GM12891 (cell line): ENCODE data around the gene ELMOD3.
A peak's percentile ranks its signal among the peaks of the same experiment; 100 is the strongest.

Experiments used
- POLR2A ChIP-seq: IDR thresholded peaks from 2 replicates; pipeline ENCODE4 v1.6.1; 2011; ENCODE audit warnings: low read depth, low read length, control low read depth
- POLR2AphosphoS5 ChIP-seq: IDR thresholded peaks from 2 replicates; pipeline ENCODE4 v1.6.1; 2011; ENCODE audit warnings: low read depth, low read length, control low read depth
- SPI1 ChIP-seq: IDR thresholded peaks from 2 replicates; pipeline ENCODE4 v1.6.1; 2011; ENCODE audit warnings: low read depth, low read length, control low read depth
- TAF1 ChIP-seq: IDR thresholded peaks from 2 replicates; pipeline ENCODE4 v1.6.1; 2011; ENCODE audit warnings: low read depth, low read length, control low read depth

GRCh38 chr2:85326406-85327159 is 28.0 kb upstream of the ELMOD3 start:
- no peak for TF ChIP-seq TAF1
- TF ChIP-seq POLR2A = 0 out of 2 replicates have a peak, but pooled peaks have one; percentile 24
- TF ChIP-seq SPI1 = peak; percentile 36; the same call in 1 of the 2 replicates
- no peak for TF ChIP-seq POLR2AphosphoS5
